HEK293 (cell line): ENCODE results near the gene CNKSR3.

Source experiments
- PRDM1 ChIP-seq: fragments of 450-650 bp; formaldehyde crosslinking; IDR thresholded peaks from 2 replicates; pipeline ENCODE4; 2016; ENCODE audit warnings: missing biosample characterization, missing genetic modification characterization
- TCF7L2 ChIP-seq: IDR thresholded peaks from 2 replicates; pipeline ENCODE4 v1.6.1; 2011; ENCODE audit warnings: low read depth, mild to moderate bottlenecking, inconsistent platforms, low read length, moderate library complexity, borderline replicate concordance
- YY1 ChIP-seq: fragments of 450-650 bp; formaldehyde crosslinking; IDR thresholded peaks from 2 replicates; pipeline ENCODE4 v1.5.1; 2018; ENCODE audit warnings: missing biosample characterization, missing genetic modification characterization
- ZNF138 ChIP-seq: fragments of 450-650 bp; formaldehyde crosslinking; IDR thresholded peaks from 2 replicates; pipeline ENCODE4 v1.5.1; 2016; ENCODE audit warnings: missing biosample characterization, missing genetic modification characterization, borderline replicate concordance
- ZNF335 ChIP-seq: fragments of 450-650 bp; formaldehyde crosslinking; conservative IDR thresholded peaks from 2 replicates; pipeline ENCODE4 v1.5.1; 2016; ENCODE audit warnings: missing biosample characterization, missing genetic modification characterization
- ZNF501 ChIP-seq: fragments of 450-650 bp; formaldehyde crosslinking; IDR thresholded peaks from 2 replicates; pipeline ENCODE4 v1.5.1; 2016; ENCODE audit warnings: missing biosample characterization, missing genetic modification characterization
- ZSCAN16 ChIP-seq: fragments of 450-650 bp; formaldehyde crosslinking; IDR thresholded peaks from 2 replicates; pipeline ENCODE4 v1.5.1; 2016; ENCODE audit warnings: missing biosample characterization, missing genetic modification characterization
- ZSCAN18 ChIP-seq: fragments of 450-650 bp; formaldehyde crosslinking; IDR thresholded peaks from 2 replicates; pipeline ENCODE4 v1.5.1; 2016; ENCODE audit warnings: missing biosample characterization, missing genetic modification characterization
- TF ChIP-seq, protein P1 (sequence below): fragments of 450-650 bp; formaldehyde crosslinking; IDR thresholded peaks from 2 replicates; pipeline ENCODE4 v1.5.1; 2016; ENCODE audit warnings: missing biosample characterization, missing genetic modification characterization

DNA sequence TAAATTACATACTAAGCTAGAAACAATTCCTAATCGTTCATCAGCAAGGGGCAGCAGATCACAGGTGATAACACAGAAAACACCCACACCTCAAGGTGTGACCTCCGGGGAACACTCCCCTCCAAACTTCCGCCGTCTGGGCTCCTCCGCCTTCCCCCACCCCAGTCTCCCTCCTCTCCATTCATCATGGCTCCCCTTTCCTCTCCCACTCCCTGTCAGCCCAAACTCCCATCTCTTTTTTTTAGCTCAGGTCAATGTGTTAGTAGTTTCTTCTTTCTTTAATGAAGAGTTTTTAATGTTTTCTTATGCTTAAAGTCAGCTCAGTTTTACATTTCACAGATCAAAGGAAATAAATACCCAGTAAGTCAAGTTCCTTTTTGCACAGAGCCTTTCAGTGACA lies 20.7 kb downstream of the CNKSR3 start:
- TF ChIP-seq, protein P1, sequence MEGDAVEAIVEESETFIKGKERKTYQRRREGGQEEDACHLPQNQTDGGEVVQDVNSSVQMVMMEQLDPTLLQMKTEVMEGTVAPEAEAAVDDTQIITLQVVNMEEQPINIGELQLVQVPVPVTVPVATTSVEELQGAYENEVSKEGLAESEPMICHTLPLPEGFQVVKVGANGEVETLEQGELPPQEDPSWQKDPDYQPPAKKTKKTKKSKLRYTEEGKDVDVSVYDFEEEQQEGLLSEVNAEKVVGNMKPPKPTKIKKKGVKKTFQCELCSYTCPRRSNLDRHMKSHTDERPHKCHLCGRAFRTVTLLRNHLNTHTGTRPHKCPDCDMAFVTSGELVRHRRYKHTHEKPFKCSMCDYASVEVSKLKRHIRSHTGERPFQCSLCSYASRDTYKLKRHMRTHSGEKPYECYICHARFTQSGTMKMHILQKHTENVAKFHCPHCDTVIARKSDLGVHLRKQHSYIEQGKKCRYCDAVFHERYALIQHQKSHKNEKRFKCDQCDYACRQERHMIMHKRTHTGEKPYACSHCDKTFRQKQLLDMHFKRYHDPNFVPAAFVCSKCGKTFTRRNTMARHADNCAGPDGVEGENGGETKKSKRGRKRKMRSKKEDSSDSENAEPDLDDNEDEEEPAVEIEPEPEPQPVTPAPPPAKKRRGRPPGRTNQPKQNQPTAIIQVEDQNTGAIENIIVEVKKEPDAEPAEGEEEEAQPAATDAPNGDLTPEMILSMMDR (tag by site-specific recombination) = no peak
- TF ChIP-seq ZSCAN18 (tag by site-specific recombination) = no peak
- TF ChIP-seq PRDM1 (tag by site-specific recombination) = no peak
- TF ChIP-seq TCF7L2 = no peak
- TF ChIP-seq ZSCAN16 (tag by site-specific recombination) = no peak
- TF ChIP-seq YY1 (tag by site-specific recombination) = no peak
- no peak for TF ChIP-seq ZNF138 (tag by site-specific recombination)
- TF ChIP-seq ZNF335 (tag by site-specific recombination) = no peak
- TF ChIP-seq ZNF501 (tag by site-specific recombination) = no peak
